Heart right ventricle (tissue), 16 donors: ENCODE measurements around the gene BICDL1. TPM values are rescaled to one million over a fixed set of nuclear protein-coding genes. Genes with fewer than 3 reads are reported as not detected.

Source experiments
- ATAC-seq, 8 donors: fragments of 200-7000 bp; cut with Tn5 transposase; one replicate each; pipeline ENCODE4 v1.9.1; 2020; ENCODE audit warnings: mild to moderate bottlenecking in 8 of 8, moderate library complexity in 8 of 8, moderate number of reproducible peaks in 1 of 8
- DNase-seq, 2 donors: peaks; one replicate each; pipeline ENCODE4 v3.0.0-alpha.2; 2020
- H3K27ac ChIP-seq, 10 donors: fragments of 200-600 bp; sonication (generic) in 2 of 10; one replicate each; pipeline versions ENCODE4 v1.5.0 to v1.8.0; 2020 to 2022; ENCODE audit warnings: mild to moderate bottlenecking in 3 of 10
- H3K27me3 ChIP-seq, 7 donors: fragments of 200-600 bp; one replicate each; pipeline ENCODE4 v1.8.0; 2021 to 2022; ENCODE audit warnings: mild to moderate bottlenecking in 2 of 7
- H3K36me3 ChIP-seq, 9 donors: fragments of 200-600 bp; sonication (generic) in 1 of 9; one replicate each; pipeline versions ENCODE4 v1.5.0 to v1.8.0; 2020 to 2022; ENCODE audit warnings: mild to moderate bottlenecking in 2 of 9
- H3K4me1 ChIP-seq, 9 donors: fragments of 200-600 bp; sonication (generic) in 1 of 9; one replicate each; pipeline versions ENCODE4 v1.5.0 to v1.8.0; 2020 to 2022; ENCODE audit warnings: mild to moderate bottlenecking in 4 of 9
- H3K4me3 ChIP-seq, 10 donors: fragments of 200-600 bp; sonication (generic) in 2 of 10; one replicate each; pipeline versions ENCODE4 v1.5.0 to v1.8.0; 2020 to 2022; ENCODE audit warnings: mild to moderate bottlenecking in 7 of 10, moderate library complexity in 2 of 10
- H3K9me3 ChIP-seq, 11 donors: fragments of 200-600 bp in 10 of 11; sonication (generic) in 2 of 11; one replicate each; pipeline versions ENCODE4 v1.5.0 to v1.8.0; 2013 to 2022; ENCODE audit warnings: mild to moderate bottlenecking in 2 of 11, control low read depth in 1 of 11, moderate library complexity in 1 of 11
- WGBS, 2 donors: extraction: QIAGEN DNeasy Blood & Tissue Kit; methylation state at CpG; one replicate each; pipeline ENCODE4 v1.1.7; 2013; ENCODE audit warnings: inconsistent platforms in 1 of 2; 5-methylcytosine and 5-hydroxymethylcytosine counted together
- intact Hi-C, 10 donors: fragments of 100-400 bp; cut with DNase I; formaldehyde crosslinking; loops; one replicate each; pipeline versions ENCODE4 v1.11.1 to v1.14.2; 2022
- polyA plus RNA-seq, 2 donors: library from polyadenylated mRNA; stranded (reverse); fragments of 200-250 nt; gene quantifications; one replicate each; pipeline ENCODE4 v1.2.3, GENCODE V29; 2013
- total RNA-seq, 10 donors: library from RNA; stranded (reverse); fragmentation: NEBNext Ultra II Directional in 3 of 10; extraction: Animal tissue kit (Norgen Biotek cat#: 25700) in 3 of 10; gene quantifications; one replicate each; pipeline versions ENCODE4 v1.2.1 to v1.2.4, GENCODE V29; 2021 to 2023
- TF ChIP-seq, protein P1 (sequence below), 9 donors: fragments of 200-600 bp; sonication (generic) in 2 of 9; IDR thresholded peaks; one replicate each; pipeline versions ENCODE4 v1.5.0 to v1.8.0; 2021 to 2022; ENCODE audit warnings: antibody characterized with exemption in 9 of 9, mild to moderate bottlenecking in 5 of 9, moderate library complexity in 1 of 9
- donor health status: Arrhythmogenic right ventricular cardiomyopathy.
- donor health status: ischemic (EF 13 %, LVEDD 7.1; RV severe dilation, severe dysfunction).
- donor health status: healthy with polysubstance abuse.
- donor health status: DM: no; HTN: yes; CAD: no.
- donor health status: DM: no; HTN: no; CAD: no.
- donor health status: ischemic (EF 25% LVEDD 6.9; RV normal size, moderate dysfunction).
- donor health status: ischemic (EF 25% LVEDD 5.7; RV mildly dilated, moderate dysfunction).
- donor health status: healthy.
- donor health status: DM: yes; HTN: yes; CAD: no.
- donor health status: Ischemic cardiomyopathy.
- donor health status: ischemic (EF 35%, LVEDD 5.7; RV mildly dilated, moderate dysfunction).
- donor health status: nonischemic (EF 11% LVEDD 7.7; RV severe dilation, severe dysfunction).
- donor health status: DM: yes; HTN: yes; CAD: no.
- donor health status: PGD.
- donor health status: ischemic (EF 29% LVEDD 5.4; RV normal size, mild dysfunction).
- donor health status: nonischemic (EF 23%, LVEDD 6.1; RV moderate dilation, normal function).

BICDL1 gene
- total and polyA plus RNA-seq, 12 donors: 0.10 to 1.5 (median 0.34) TPM; not detected in 2

DNA sequence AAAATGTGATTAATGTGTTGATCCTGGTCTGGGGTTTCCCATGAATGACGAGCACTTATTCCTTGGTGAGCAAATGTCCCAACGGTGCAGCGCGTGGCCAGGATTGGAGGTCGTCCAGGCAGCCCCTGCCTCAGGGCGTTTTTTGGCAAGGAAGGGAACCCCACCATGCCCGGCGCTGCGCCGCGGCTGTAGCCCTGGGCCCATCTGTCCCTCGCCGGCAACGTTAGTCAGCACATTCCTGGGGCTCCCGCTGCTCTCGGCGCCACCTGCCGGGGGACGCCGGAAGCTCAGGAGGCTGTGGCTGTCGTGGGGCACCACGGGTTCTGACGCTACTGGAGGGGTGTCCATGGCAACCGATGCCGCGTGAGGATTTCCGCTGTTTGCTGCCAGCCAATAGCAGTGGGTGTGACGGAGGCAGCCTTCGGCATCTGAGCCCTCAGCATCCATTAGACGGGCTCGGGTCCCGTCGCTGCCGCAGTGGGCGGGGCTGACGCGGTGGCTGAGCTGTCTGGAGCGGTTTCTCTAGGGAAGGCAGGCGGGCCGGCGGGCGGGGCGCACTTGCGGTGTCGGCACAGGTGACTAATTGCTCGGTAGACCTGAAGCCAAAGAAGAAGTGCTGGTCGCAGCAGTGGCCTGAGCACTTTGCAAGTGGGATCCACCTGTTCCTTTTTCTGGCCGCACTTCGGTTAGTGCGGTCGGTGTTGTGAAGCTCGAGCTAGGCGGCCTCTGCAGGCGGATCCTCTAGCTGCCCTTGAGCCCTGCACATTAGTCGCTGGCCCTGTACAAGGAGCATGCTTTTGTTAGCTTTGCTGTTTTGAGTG lies 98.0 kb downstream of the BICDL1 start:
- H3K4me3 ChIP-seq: peak overlapping the region in 9 of 10 donors; percentile 29 to 59 (median 51)
- no peaks in the 10 kb centered on the region for H3K27me3 ChIP-seq
- intact Hi-C loops: loop anchor here in 1 of 10 donors (2.0 to 5.0 kb wide), 2 partner anchors 30 to 100 kb away; partner anchors contain the start of genes BICDL1 and RAB35
- no peaks in the 10 kb centered on the region for H3K9me3 ChIP-seq
- H3K27ac ChIP-seq: peak overlapping the region; percentile 27 to 78 (median 74)
- H3K36me3 ChIP-seq: peaks cover 0 to 12% (median 0%) of the 10 kb centered on the region in 9 donors
- ATAC-seq: peak; percentile 97 to 99 (median 98)
- peaks cover 2 to 18% (median 13%) of the 10 kb centered on the region in 9 donors for H3K4me1 ChIP-seq
- TF ChIP-seq, protein P1, sequence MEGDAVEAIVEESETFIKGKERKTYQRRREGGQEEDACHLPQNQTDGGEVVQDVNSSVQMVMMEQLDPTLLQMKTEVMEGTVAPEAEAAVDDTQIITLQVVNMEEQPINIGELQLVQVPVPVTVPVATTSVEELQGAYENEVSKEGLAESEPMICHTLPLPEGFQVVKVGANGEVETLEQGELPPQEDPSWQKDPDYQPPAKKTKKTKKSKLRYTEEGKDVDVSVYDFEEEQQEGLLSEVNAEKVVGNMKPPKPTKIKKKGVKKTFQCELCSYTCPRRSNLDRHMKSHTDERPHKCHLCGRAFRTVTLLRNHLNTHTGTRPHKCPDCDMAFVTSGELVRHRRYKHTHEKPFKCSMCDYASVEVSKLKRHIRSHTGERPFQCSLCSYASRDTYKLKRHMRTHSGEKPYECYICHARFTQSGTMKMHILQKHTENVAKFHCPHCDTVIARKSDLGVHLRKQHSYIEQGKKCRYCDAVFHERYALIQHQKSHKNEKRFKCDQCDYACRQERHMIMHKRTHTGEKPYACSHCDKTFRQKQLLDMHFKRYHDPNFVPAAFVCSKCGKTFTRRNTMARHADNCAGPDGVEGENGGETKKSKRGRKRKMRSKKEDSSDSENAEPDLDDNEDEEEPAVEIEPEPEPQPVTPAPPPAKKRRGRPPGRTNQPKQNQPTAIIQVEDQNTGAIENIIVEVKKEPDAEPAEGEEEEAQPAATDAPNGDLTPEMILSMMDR (IDR thresholded peaks at IDR 0.05): peak; percentile 94 to 99 (median 98)
- peak; percentile 97 to 98 for DNase-seq
- WGBS, 2 donors: 0 to 1% methylated on average over 55 of the region's 55 CpGs

DNA sequence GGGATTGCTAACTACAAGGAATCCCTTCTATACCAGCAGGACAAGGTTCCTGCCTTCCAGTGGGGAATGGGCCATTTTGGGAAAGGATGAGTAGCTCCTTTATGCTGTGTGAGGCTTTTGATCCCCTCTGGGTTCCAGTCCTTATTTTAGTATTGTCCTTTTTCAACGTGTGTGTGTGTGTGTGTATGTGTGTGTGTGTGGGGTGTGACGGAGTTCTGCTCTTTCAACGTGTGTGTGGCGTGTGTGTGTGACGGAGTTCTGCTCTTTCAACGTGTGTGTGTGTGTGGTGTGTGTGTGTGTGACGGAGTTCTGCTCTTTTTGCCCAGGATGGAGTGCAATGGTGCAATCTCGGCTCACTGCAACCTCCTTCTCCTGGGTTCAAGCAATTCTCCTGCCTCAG lies 100.1 kb downstream of the BICDL1 start:
- no peaks in the 10 kb centered on the region for H3K27me3 ChIP-seq
- peaks cover 2 to 21% (median 13%) of the 10 kb centered on the region in 9 donors for H3K4me1 ChIP-seq
- no peak for DNase-seq
- WGBS, 2 donors: 32 to 34% methylated on average over 8 of the region's 8 CpGs
- TF ChIP-seq, protein P1 (IDR thresholded peaks at IDR 0.05): no peak
- intact Hi-C loops: loop anchor here in 1 of 10 donors (5.0 kb wide), 1 partner anchor 102 kb away; the partner anchor contains the start of gene BICDL1
- H3K27ac ChIP-seq: no peak overlapping the region
- H3K9me3 ChIP-seq: no peaks in the 10 kb centered on the region
- no peak overlapping the region for H3K4me3 ChIP-seq
- no peak for ATAC-seq
- H3K36me3 ChIP-seq: peaks cover 0 to 32% (median 0%) of the 10 kb centered on the region in 9 donors

DNA sequence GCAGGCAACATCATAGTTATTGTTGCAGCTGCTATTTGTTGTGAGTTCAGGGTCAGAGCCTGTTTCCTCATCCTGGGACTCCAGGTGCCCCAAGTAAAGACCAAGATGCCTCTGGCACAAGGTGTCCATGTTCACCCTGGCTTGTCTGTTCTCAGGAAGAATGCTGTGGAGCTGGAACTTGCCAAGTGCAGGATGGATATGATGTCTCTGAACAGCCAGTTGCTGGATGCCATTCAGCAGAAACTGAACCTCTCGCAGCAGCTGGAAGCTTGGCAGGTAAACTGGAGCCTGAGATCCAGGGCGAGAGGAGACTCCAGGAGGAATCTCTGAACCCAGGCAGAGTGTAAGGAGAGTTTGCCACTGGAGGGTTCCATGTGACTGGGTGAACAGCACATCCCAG lies 100.8 kb downstream of the BICDL1 start:
- no peak for ATAC-seq
- 78% methylated on average over 2 of the region's 2 CpGs for WGBS, 2 donors
- H3K36me3 ChIP-seq: peaks cover 0 to 38% (median 0%) of the 10 kb centered on the region in 9 donors
- no peak for DNase-seq
- intact Hi-C loops: loop anchor here in 1 of 10 donors (5.0 kb wide), 1 partner anchor 102 kb away; the partner anchor contains the start of gene BICDL1
- no peaks in the 10 kb centered on the region for H3K9me3 ChIP-seq
- TF ChIP-seq, protein P1 (IDR thresholded peaks at IDR 0.05): no peak
- no peak overlapping the region for H3K27ac ChIP-seq
- peaks cover 2 to 21% (median 13%) of the 10 kb centered on the region in 9 donors for H3K4me1 ChIP-seq
- H3K4me3 ChIP-seq: no peak overlapping the region
- no peaks in the 10 kb centered on the region for H3K27me3 ChIP-seq

DNA sequence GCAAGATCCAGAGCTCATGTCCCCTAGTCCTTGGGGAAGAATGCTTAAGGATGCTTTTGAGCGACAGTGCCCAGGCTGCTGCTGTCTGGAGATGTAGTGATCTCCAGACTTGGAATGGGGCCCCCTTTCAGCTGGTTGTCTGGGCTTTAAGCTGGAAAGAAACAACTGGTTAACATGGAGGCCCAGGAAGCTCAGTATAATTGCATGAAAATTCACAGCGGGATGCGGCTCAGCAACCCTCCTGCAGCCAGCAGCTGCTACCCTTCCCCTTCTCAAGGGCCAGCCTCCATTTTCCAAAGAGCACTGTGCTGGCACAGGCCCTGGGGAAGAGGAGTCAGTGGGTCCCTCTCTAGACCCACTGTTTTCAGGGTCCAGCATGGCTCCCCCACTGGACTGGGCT lies 101.2 kb downstream of the BICDL1 start:
- TF ChIP-seq, protein P1 (IDR thresholded peaks at IDR 0.05): no peak
- ATAC-seq (no peak), DNase-seq (no peak)
- Histone ChIP-seq H3K4me1 (peaks cover 2 to 21% (median 13%) of the 10 kb centered on the region in 9 donors), H3K9me3 (no peaks in the 10 kb centered on the region), H3K36me3 (peaks cover 0 to 43% (median 0%) of the 10 kb centered on the region in 9 donors), H3K27me3 (no peaks in the 10 kb centered on the region), H3K4me3 (no peak overlapping the region), H3K27ac (no peak overlapping the region)
- 82 to 90% methylated on average over 3 of the region's 3 CpGs for WGBS, 2 donors
- intact Hi-C loops: no loop called here
